Karpas-422 (cell line): ENCODE results near the gene PAX2. TPM values are rescaled to one million over a fixed set of nuclear protein-coding genes. Genes with fewer than 3 reads are reported as not detected.
A peak's percentile ranks its signal among the peaks of the same experiment; 100 is the strongest.

ENCODE experiments used
- DNase-seq: peaks from one replicate; pipeline ENCODE4 v3.0.0-alpha.2; 2015
- H2AFZ ChIP-seq: fragments of 200-600 bp; sonication (generic); 2 replicates; pipeline ENCODE4 v1.6.1; 2014; ENCODE audit warnings: antibody characterized with exemption, low read length, mixed read lengths
- H3K27ac ChIP-seq: fragments of 200-600 bp; sonication (generic); 2 replicates; pipeline ENCODE4 v1.5.1; 2014; ENCODE audit warnings: mild to moderate bottlenecking, low read length, moderate library complexity
- H3K27me3 ChIP-seq: fragments of 200-600 bp; sonication (generic); 2 replicates; pipeline ENCODE4 v1.6.1; 2014; ENCODE audit warnings: low read length, mixed read lengths
- H3K36me3 ChIP-seq: fragments of 200-600 bp; sonication (generic); 2 replicates; pipeline ENCODE4 v1.6.1; 2014; ENCODE audit warnings: low read length, mixed read lengths; ENCODE audit not compliant: insufficient read depth
- H3K4me1 ChIP-seq: fragments of 200-600 bp; sonication (generic); 2 replicates; pipeline ENCODE4 v1.6.1; 2014; ENCODE audit warnings: mild to moderate bottlenecking, low read length, mixed read lengths
- H3K4me2 ChIP-seq: fragments of 200-600 bp; sonication (generic); 2 replicates; pipeline ENCODE4 v1.6.1; 2014; ENCODE audit warnings: low read length, low read depth, mild to moderate bottlenecking; ENCODE audit not compliant: poor library complexity, severe bottlenecking
- H3K4me3 ChIP-seq: fragments of 200-600 bp; sonication (generic); 2 replicates; pipeline ENCODE4 v1.5.1; 2014; ENCODE audit warnings: mild to moderate bottlenecking, antibody characterized with exemption, low read length, mixed read lengths
- H3K79me2 ChIP-seq: fragments of 200-600 bp; sonication (generic); 2 replicates; pipeline ENCODE4 v1.6.1; 2014; ENCODE audit warnings: mild to moderate bottlenecking, low read length, mixed read lengths
- H3K9ac ChIP-seq: fragments of 200-600 bp; sonication (generic); 2 replicates; pipeline ENCODE4 v1.6.0; 2014; ENCODE audit warnings: low read length
- H3K9me2 ChIP-seq: fragments of 200-600 bp; sonication (generic), shearing (Covaris generic); replicated peaks from 2 replicates; pipeline ENCODE4 v1.6.0; 2014; ENCODE audit warnings: mild to moderate bottlenecking, low read length, moderate library complexity; ENCODE audit not compliant: insufficient read depth
- H3K9me3 ChIP-seq: fragments of 300-700, 200-600 bp; sonication (generic); 2 replicates; pipeline ENCODE4 v1.6.1; 2014; ENCODE audit warnings: low read length, mixed read lengths
- H4K20me1 ChIP-seq: fragments of 200-600 bp; sonication (generic); 2 replicates; pipeline ENCODE4 v1.6.1; 2014; ENCODE audit warnings: mild to moderate bottlenecking, antibody characterized with exemption, low read length, low read depth; ENCODE audit not compliant: insufficient read depth
- total RNA-seq: library from RNA; depleted of rRNA; stranded (reverse); fragments of >200 nt; shearing (Covaris generic); gene quantifications from 2 replicates; pipeline ENCODE4 v1.2.3, GENCODE V29; 2014; ENCODE audit warnings: low replicate concordance

The PAX2 gene
- total RNA-seq, 1 experiment from 2014 or later = not detected

- H4K20me1 ChIP-seq = no peaks in the 10 kb centered on the region
- no peaks in the 10 kb centered on the region for H3K9me2 ChIP-seq
- no peak overlapping the region for H2AFZ ChIP-seq
- H3K36me3 ChIP-seq = no peaks in the 10 kb centered on the region
- H3K4me1 ChIP-seq = peaks cover 16% of the 10 kb centered on the region
- no peak overlapping the region for H3K4me3 ChIP-seq
- no peaks in the 10 kb centered on the region for H3K9me3 ChIP-seq
- no peak overlapping the region for H3K4me2 ChIP-seq
- no peaks in the 10 kb centered on the region for H3K27me3 ChIP-seq
- no peak overlapping the region for H3K27ac ChIP-seq
- DNase-seq = no peak
- H3K9ac ChIP-seq = no peak overlapping the region
- no peaks in the 10 kb centered on the region for H3K79me2 ChIP-seq
Observed at GRCh38 chr10:100729862-100730724, 15.3 kb upstream of the PAX2 start.

GRCh38 chr10:100730725-100731406, 14.5 kb upstream of the PAX2 start:
- Histone ChIP-seq H3K27me3 (no peaks in the 10 kb centered on the region), H3K36me3 (no peaks in the 10 kb centered on the region), H3K9ac (no peak overlapping the region), H3K4me1 (peaks cover 16% of the 10 kb centered on the region), H2AFZ (no peak overlapping the region), H3K9me3 (no peaks in the 10 kb centered on the region), H3K4me2 (no peak overlapping the region), H4K20me1 (no peaks in the 10 kb centered on the region), H3K79me2 (no peaks in the 10 kb centered on the region), H3K9me2 (no peaks in the 10 kb centered on the region), H3K4me3 (no peak overlapping the region), H3K27ac (no peak overlapping the region)
- no peak for DNase-seq

- H3K4me1 ChIP-seq = peaks cover 16% of the 10 kb centered on the region
- H4K20me1 ChIP-seq = no peaks in the 10 kb centered on the region
- DNase-seq = no peak
- no peak overlapping the region for H3K9ac ChIP-seq
- no peak overlapping the region for H3K27ac ChIP-seq
- no peaks in the 10 kb centered on the region for H3K27me3 ChIP-seq
- no peaks in the 10 kb centered on the region for H3K9me2 ChIP-seq
- H3K4me3 ChIP-seq = no peak overlapping the region
- H3K4me2 ChIP-seq = no peak overlapping the region
- no peaks in the 10 kb centered on the region for H3K79me2 ChIP-seq
- no peaks in the 10 kb centered on the region for H3K9me3 ChIP-seq
- H3K36me3 ChIP-seq = no peaks in the 10 kb centered on the region
- no peak overlapping the region for H2AFZ ChIP-seq
Observed at GRCh38 chr10:100731407-100732240, 13.8 kb upstream of the PAX2 start.

GRCh38 chr10:100732241-100732596, 13.2 kb upstream of the PAX2 start:
- H3K36me3 ChIP-seq = no peaks in the 10 kb centered on the region
- no peaks in the 10 kb centered on the region for H3K79me2 ChIP-seq
- H3K27ac ChIP-seq = no peak overlapping the region
- H3K9me2 ChIP-seq = no peaks in the 10 kb centered on the region
- H3K4me1 ChIP-seq = peaks cover 16% of the 10 kb centered on the region
- H3K27me3 ChIP-seq = no peaks in the 10 kb centered on the region
- no peaks in the 10 kb centered on the region for H4K20me1 ChIP-seq
- no peak overlapping the region for H2AFZ ChIP-seq
- no peak for DNase-seq
- H3K4me3 ChIP-seq = no peak overlapping the region
- no peak overlapping the region for H3K4me2 ChIP-seq
- no peaks in the 10 kb centered on the region for H3K9me3 ChIP-seq
- no peak overlapping the region for H3K9ac ChIP-seq

- no peak overlapping the region for H3K27ac ChIP-seq
- no peak for DNase-seq
- H2AFZ ChIP-seq = peak overlapping the region; percentile 12; the same call in 1 of the 2 replicates
- H3K9me2 ChIP-seq = no peaks in the 10 kb centered on the region
- H3K4me3 ChIP-seq = no peak overlapping the region
- H4K20me1 ChIP-seq = no peaks in the 10 kb centered on the region
- peaks cover 16% of the 10 kb centered on the region for H3K4me1 ChIP-seq
- no peak overlapping the region for H3K9ac ChIP-seq
- no peaks in the 10 kb centered on the region for H3K9me3 ChIP-seq
- H3K27me3 ChIP-seq = no peaks in the 10 kb centered on the region
- no peaks in the 10 kb centered on the region for H3K79me2 ChIP-seq
- H3K36me3 ChIP-seq = no peaks in the 10 kb centered on the region
- no peak overlapping the region for H3K4me2 ChIP-seq
Observed at GRCh38 chr10:100733329-100733728, 12.1 kb upstream of the PAX2 start.

GRCh38 chr10:100734295-100735086, 10.9 kb upstream of the PAX2 start:
- H3K27me3 ChIP-seq = no peaks in the 10 kb centered on the region

GRCh38 chr10:100735087-100735336, 10.4 kb upstream of the PAX2 start:
- Histone ChIP-seq H3K27ac (no peak overlapping the region), H2AFZ (no peak overlapping the region), H3K9me3 (no peaks in the 10 kb centered on the region), H3K4me3 (no peak overlapping the region), H3K36me3 (no peaks in the 10 kb centered on the region), H3K79me2 (no peaks in the 10 kb centered on the region), H3K9me2 (no peaks in the 10 kb centered on the region), H3K4me1 (peaks cover 16% of the 10 kb centered on the region), H3K4me2 (no peak overlapping the region), H3K9ac (no peak overlapping the region), H4K20me1 (no peaks in the 10 kb centered on the region), H3K27me3 (no peaks in the 10 kb centered on the region)
- DNase-seq = no peak

More at GRCh38 chr10:100734295-100735086, 10.9 kb upstream of the PAX2 start:
- H3K9ac ChIP-seq = no peak overlapping the region; the same call in 1 of the 2 replicates
- H4K20me1 ChIP-seq = no peaks in the 10 kb centered on the region
- H2AFZ ChIP-seq = peak overlapping the region; percentile 43; the same call in 1 of the 2 replicates
- no peaks in the 10 kb centered on the region for H3K9me3 ChIP-seq
- no peak overlapping the region for H3K27ac ChIP-seq
- DNase-seq = no peak
- no peaks in the 10 kb centered on the region for H3K9me2 ChIP-seq
- H3K4me2 ChIP-seq = peak overlapping the region; percentile 35
- no peaks in the 10 kb centered on the region for H3K79me2 ChIP-seq
- peaks cover 16% of the 10 kb centered on the region for H3K4me1 ChIP-seq
- H3K4me3 ChIP-seq = no peak overlapping the region
- no peaks in the 10 kb centered on the region for H3K36me3 ChIP-seq
